Peyer's patch (tissue), 4 donors: Measurements from ENCODE around the gene SV2B.

Source experiments
- POLR2A ChIP-seq, 2 donors: fragments of 450-650 bp; IDR thresholded peaks; one replicate each; pipeline ENCODE4 v1.5.1; 2017; ENCODE audit warnings: antibody characterized with exemption in 2 of 2, mild to moderate bottlenecking in 2 of 2, moderate library complexity in 2 of 2
- TF ChIP-seq, protein P1 (sequence below), 6 experiments: fragments of 450-650 bp in 4 of 6; fragments of 200-600 bp in 2 of 6; sonication (generic) in 1 of 6; IDR thresholded peaks; one replicate each; pipeline ENCODE4 v1.5.1; 2017 to 2019; ENCODE audit warnings: antibody characterized with exemption in 6 of 6, mild to moderate bottlenecking in 3 of 6, moderate library complexity in 1 of 6

DNA sequence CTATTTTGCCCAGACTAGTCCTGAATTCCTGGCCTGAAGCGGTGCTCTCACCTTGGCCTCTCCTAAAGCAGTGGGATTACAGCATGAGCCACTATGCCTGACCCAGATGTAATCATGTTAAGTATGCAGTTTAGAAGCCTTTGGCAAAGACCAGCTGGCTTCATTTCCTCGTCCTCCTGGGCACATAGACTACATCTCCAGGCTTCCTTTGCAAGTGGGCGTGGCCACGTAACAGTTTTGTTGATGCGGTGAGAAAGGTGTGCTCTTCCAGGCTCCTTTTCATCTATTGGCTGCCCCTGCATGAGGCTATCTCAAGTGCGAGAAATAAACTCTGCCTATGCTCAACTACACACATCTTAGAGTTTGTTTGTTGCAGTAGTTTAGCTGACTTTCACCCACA lies 13.0 kb downstream of the SV2B start:
- no peak for TF ChIP-seq POLR2A (IDR thresholded peaks at IDR 0.05)
- TF ChIP-seq, protein P1, sequence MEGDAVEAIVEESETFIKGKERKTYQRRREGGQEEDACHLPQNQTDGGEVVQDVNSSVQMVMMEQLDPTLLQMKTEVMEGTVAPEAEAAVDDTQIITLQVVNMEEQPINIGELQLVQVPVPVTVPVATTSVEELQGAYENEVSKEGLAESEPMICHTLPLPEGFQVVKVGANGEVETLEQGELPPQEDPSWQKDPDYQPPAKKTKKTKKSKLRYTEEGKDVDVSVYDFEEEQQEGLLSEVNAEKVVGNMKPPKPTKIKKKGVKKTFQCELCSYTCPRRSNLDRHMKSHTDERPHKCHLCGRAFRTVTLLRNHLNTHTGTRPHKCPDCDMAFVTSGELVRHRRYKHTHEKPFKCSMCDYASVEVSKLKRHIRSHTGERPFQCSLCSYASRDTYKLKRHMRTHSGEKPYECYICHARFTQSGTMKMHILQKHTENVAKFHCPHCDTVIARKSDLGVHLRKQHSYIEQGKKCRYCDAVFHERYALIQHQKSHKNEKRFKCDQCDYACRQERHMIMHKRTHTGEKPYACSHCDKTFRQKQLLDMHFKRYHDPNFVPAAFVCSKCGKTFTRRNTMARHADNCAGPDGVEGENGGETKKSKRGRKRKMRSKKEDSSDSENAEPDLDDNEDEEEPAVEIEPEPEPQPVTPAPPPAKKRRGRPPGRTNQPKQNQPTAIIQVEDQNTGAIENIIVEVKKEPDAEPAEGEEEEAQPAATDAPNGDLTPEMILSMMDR (IDR thresholded peaks at IDR 0.05) = no peak
